Neural cell (in vitro differentiated cells): ENCODE measurements around the gene PRTFDC1. TPM values are rescaled to one million over a fixed set of nuclear protein-coding genes. Genes with fewer than 3 reads are reported as not detected.

Experiments used
- H2AFZ ChIP-seq: fragments of 200-600, 300-800 bp; sonication (generic), shearing (Covaris generic); 2 replicates; pipeline ENCODE4 v1.6.0; 2014; ENCODE audit warnings: low read depth, mild to moderate bottlenecking, antibody characterized with exemption, low read length, moderate library complexity
- H3F3A ChIP-seq: fragments of 200-600 bp; shearing (Covaris generic); 2 replicates; pipeline ENCODE4 v1.6.1; 2016; ENCODE audit warnings: mild to moderate bottlenecking, moderate library complexity, mixed read lengths, antibody characterized with exemption, low read length; ENCODE audit not compliant: insufficient read depth, poor library complexity, severe bottlenecking
- H3K27ac ChIP-seq: fragments of 200-600, 300-800 bp; sonication (generic), shearing (Covaris generic); 2 replicates; pipeline ENCODE4 v1.5.1; 2014; ENCODE audit warnings: mild to moderate bottlenecking, low read length, moderate library complexity
- H3K27me3 ChIP-seq: fragments of 300-800, 200-600 bp; sonication (generic), shearing (Covaris generic); 2 replicates; pipeline ENCODE4 v1.6.0; 2014; ENCODE audit warnings: mild to moderate bottlenecking, low read depth, low read length, moderate library complexity; ENCODE audit not compliant: insufficient read depth
- H3K36me3 ChIP-seq: fragments of 300-800, 200-600 bp; sonication (generic), shearing (Covaris generic); 2 replicates; pipeline ENCODE4 v1.5.1; 2014; ENCODE audit warnings: mild to moderate bottlenecking, antibody characterized with exemption, low read length, moderate library complexity; ENCODE audit not compliant: insufficient read depth
- H3K4me2 ChIP-seq: fragments of 300-800, 200-600 bp; sonication (generic), shearing (Covaris generic); 2 replicates; pipeline ENCODE4 v1.6.0; 2014; ENCODE audit warnings: mild to moderate bottlenecking, low read length
- H3K4me3 ChIP-seq: fragments of 300-800, 200-600 bp; sonication (generic), shearing (Covaris generic); 2 replicates; pipeline ENCODE4 v1.5.1; 2014; ENCODE audit warnings: mild to moderate bottlenecking, low read length, moderate library complexity
- H3K79me2 ChIP-seq: fragments of 200-600 bp; shearing (Covaris generic); replicated peaks from 2 replicates; pipeline ENCODE4 v1.6.0; 2014; ENCODE audit warnings: mild to moderate bottlenecking, low read length, moderate library complexity; ENCODE audit not compliant: insufficient read depth
- H3K9ac ChIP-seq: fragments of 300-800, 200-600 bp; sonication (generic), shearing (Covaris generic); 2 replicates; pipeline ENCODE4 v1.6.1; 2016; ENCODE audit warnings: mild to moderate bottlenecking, low read length, mixed read lengths
- H3K9me2 ChIP-seq: fragments of 200-600 bp; shearing (Covaris generic); 2 replicates; pipeline ENCODE4 v1.6.1; 2016; ENCODE audit warnings: mild to moderate bottlenecking, low read length, mixed read lengths; ENCODE audit not compliant: insufficient read depth
- H3K9me3 ChIP-seq: fragments of 200-600, 300-800 bp; sonication (generic), shearing (Covaris generic); 2 replicates; pipeline ENCODE4 v1.6.1; 2016; ENCODE audit warnings: mild to moderate bottlenecking, mixed run types, low read length, moderate library complexity, mixed read lengths
- H4K20me1 ChIP-seq: fragments of 200-600 bp; shearing (Covaris generic); 2 replicates; pipeline ENCODE4 v1.6.1; 2016; ENCODE audit warnings: mild to moderate bottlenecking, mixed run types; ENCODE audit not compliant: insufficient read depth
- EP300 ChIP-seq: fragments of 450-650 bp; conservative IDR thresholded peaks from 2 replicates; pipeline ENCODE4 v1.6.1; 2014; ENCODE audit warnings: antibody characterized with exemption, mild to moderate bottlenecking, moderate library complexity; ENCODE audit not compliant: poor library complexity, severe bottlenecking
- EZH2 ChIP-seq: fragments of 200-600, 300-800 bp; shearing (Covaris generic), sonication (generic); IDR thresholded peaks from 2 replicates; pipeline ENCODE4 v1.6.1; 2014; ENCODE audit warnings: antibody characterized with exemption, low read length, borderline replicate concordance, mild to moderate bottlenecking; ENCODE audit not compliant: insufficient read depth, poor library complexity, severe bottlenecking
- MXI1 ChIP-seq: fragments of 450-650 bp; conservative IDR thresholded peaks from 2 replicates; pipeline ENCODE4 v1.6.1; 2014; ENCODE audit warnings: antibody characterized with exemption, mild to moderate bottlenecking; ENCODE audit not compliant: poor library complexity, severe bottlenecking
- POLR2AphosphoS5 ChIP-seq: IDR thresholded peaks from 2 replicates; pipeline ENCODE4 v1.6.1; 2012
- RAD21 ChIP-seq: fragments of 450-650 bp; conservative IDR thresholded peaks from 2 replicates; pipeline ENCODE4 v1.6.1; 2014; ENCODE audit warnings: antibody characterized with exemption, mild to moderate bottlenecking, moderate library complexity
- SMC3 ChIP-seq: fragments of 450-650 bp; conservative IDR thresholded peaks from 2 replicates; pipeline ENCODE4 v1.6.1; 2014; ENCODE audit warnings: antibody characterized with exemption, mild to moderate bottlenecking, moderate library complexity; ENCODE audit not compliant: poor library complexity
- TAF1 ChIP-seq: IDR thresholded peaks from 2 replicates; pipeline ENCODE4 v1.6.1; 2012; ENCODE audit warnings: low read depth
- polyA plus RNA-seq: library from polyadenylated mRNA; depleted of rRNA; stranded (reverse); fragments of >200 nt; gene quantifications from 2 replicates; pipeline ENCODE4 v1.2.3, GENCODE V29; 2014
- small RNA-seq, 3 experiments: library from RNA; depleted of rRNA; stranded (forward); fragments of <200 nt; gene quantifications; one replicate each; pipeline ENCODE3, GENCODE V24; 2012
- TF ChIP-seq, protein P1 (sequence below): fragments of 450-650 bp; IDR thresholded peaks from 2 replicates; pipeline ENCODE4 v1.5.1; 2014; ENCODE audit warnings: antibody characterized with exemption, mild to moderate bottlenecking, moderate library complexity; ENCODE audit not compliant: poor library complexity, severe bottlenecking
- TF ChIP-seq, protein P2 (sequence below): IDR thresholded peaks from 2 replicates; pipeline ENCODE4 v1.6.1; 2012; ENCODE audit warnings: borderline replicate concordance

PRTFDC1 gene
- polyA plus RNA-seq, 1 donor from 2014 or later, result 3.4 TPM

DNA sequence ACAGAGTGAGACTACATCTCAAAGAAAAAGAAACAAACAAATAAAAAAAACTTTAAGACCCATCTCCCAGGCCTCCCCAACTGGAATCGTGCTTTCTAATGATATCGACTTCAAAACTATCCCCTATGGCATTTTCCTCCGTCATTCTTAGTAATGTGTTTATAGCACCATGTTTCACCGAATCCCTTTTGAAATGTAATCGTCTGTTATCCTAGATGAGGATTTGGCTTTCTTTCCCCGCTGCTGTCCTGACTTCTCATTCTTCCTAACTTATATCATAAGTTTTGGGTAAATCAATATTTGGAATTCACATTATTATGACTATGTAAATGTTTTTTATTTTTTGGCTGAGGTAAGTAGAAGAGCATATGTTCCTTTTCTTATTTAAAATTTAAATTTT is 151.5 kb downstream of the PRTFDC1 start:
- Histone ChIP-seq H3K9me3 (no peaks in the 10 kb centered on the region), H3K36me3 (no peaks in the 10 kb centered on the region), H3F3A (no peaks in the 10 kb centered on the region), H2AFZ (no peak overlapping the region), H3K27ac (no peak overlapping the region), H3K4me3 (no peak overlapping the region), H3K4me2 (no peak overlapping the region), H3K27me3 (no peaks in the 10 kb centered on the region), H3K9me2 (no peaks in the 10 kb centered on the region), H3K79me2 (no peaks in the 10 kb centered on the region), H3K9ac (no peak overlapping the region), H4K20me1 (no peaks in the 10 kb centered on the region)
- TF ChIP-seq, protein P1, sequence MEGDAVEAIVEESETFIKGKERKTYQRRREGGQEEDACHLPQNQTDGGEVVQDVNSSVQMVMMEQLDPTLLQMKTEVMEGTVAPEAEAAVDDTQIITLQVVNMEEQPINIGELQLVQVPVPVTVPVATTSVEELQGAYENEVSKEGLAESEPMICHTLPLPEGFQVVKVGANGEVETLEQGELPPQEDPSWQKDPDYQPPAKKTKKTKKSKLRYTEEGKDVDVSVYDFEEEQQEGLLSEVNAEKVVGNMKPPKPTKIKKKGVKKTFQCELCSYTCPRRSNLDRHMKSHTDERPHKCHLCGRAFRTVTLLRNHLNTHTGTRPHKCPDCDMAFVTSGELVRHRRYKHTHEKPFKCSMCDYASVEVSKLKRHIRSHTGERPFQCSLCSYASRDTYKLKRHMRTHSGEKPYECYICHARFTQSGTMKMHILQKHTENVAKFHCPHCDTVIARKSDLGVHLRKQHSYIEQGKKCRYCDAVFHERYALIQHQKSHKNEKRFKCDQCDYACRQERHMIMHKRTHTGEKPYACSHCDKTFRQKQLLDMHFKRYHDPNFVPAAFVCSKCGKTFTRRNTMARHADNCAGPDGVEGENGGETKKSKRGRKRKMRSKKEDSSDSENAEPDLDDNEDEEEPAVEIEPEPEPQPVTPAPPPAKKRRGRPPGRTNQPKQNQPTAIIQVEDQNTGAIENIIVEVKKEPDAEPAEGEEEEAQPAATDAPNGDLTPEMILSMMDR, result no peak
- TF ChIP-seq POLR2AphosphoS5, result no peak
- TF ChIP-seq EZH2, result no peak
- no peak for TF ChIP-seq MXI1
- no peak for TF ChIP-seq EP300
- no peak for TF ChIP-seq SMC3
- no peak for TF ChIP-seq RAD21
- no peak for TF ChIP-seq TAF1
- TF ChIP-seq, protein P2, sequence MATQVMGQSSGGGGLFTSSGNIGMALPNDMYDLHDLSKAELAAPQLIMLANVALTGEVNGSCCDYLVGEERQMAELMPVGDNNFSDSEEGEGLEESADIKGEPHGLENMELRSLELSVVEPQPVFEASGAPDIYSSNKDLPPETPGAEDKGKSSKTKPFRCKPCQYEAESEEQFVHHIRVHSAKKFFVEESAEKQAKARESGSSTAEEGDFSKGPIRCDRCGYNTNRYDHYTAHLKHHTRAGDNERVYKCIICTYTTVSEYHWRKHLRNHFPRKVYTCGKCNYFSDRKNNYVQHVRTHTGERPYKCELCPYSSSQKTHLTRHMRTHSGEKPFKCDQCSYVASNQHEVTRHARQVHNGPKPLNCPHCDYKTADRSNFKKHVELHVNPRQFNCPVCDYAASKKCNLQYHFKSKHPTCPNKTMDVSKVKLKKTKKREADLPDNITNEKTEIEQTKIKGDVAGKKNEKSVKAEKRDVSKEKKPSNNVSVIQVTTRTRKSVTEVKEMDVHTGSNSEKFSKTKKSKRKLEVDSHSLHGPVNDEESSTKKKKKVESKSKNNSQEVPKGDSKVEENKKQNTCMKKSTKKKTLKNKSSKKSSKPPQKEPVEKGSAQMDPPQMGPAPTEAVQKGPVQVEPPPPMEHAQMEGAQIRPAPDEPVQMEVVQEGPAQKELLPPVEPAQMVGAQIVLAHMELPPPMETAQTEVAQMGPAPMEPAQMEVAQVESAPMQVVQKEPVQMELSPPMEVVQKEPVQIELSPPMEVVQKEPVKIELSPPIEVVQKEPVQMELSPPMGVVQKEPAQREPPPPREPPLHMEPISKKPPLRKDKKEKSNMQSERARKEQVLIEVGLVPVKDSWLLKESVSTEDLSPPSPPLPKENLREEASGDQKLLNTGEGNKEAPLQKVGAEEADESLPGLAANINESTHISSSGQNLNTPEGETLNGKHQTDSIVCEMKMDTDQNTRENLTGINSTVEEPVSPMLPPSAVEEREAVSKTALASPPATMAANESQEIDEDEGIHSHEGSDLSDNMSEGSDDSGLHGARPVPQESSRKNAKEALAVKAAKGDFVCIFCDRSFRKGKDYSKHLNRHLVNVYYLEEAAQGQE, result no peak

Small RNA genes within 50 kb of the gene (small RNA-seq; reads per million reads assigned to genes)
- gene AL512598.1 (0 reads per million in 3 experiments), gene RN7SKP241 (0 to 0.16 (median 0) reads per million in 3 experiments)

Other genes starting within 250 kb of the PRTFDC1 start
- 138 and 155 TPM in 2 replicates for gene ARHGAP21, start 228.7 kb downstream of the PRTFDC1 start, polyA plus RNA-seq
- 1.5 and 2.6 TPM in 2 replicates for gene ENKUR, start 63.6 kb upstream of the PRTFDC1 start, polyA plus RNA-seq
- gene THNSL1, start 64.0 kb upstream of the PRTFDC1 start, polyA plus RNA-seq, result 2.8 and 5.1 TPM in 2 replicates
- 1.7 and 2.1 TPM in 2 replicates for gene GPR158, start 222.4 kb upstream of the PRTFDC1 start, polyA plus RNA-seq